Panc1 (cell line): ENCODE measurements around the gene UXS1. TPM values are rescaled to one million over a fixed set of nuclear protein-coding genes. Genes with fewer than 3 reads are reported as not detected.

ENCODE experiments used
- ATAC-seq: fragments of 200-7000 bp; cut with Tn5 transposase; 2 replicates; pipeline ENCODE4 v1.9.1; 2020; ENCODE audit warnings: mild to moderate bottlenecking, moderate library complexity
- BruUV-seq: library from RNA; stranded (reverse); fragments of 400-500 nt; replicated peaks from 2 replicates; lab custom pipeline; 2021; lab: Mats Ljungman, UMichigan
- CTCF ChIA-PET: fragments of 300-600 bp; sonication (Branson Sonifier 250); formaldehyde crosslinking; loops from one replicate; lab custom pipeline; 2022; ENCODE audit warnings: antibody characterized with exemption; lab: Charles Lee
- POLR2A ChIA-PET: fragments of 300-600 bp; sonication (Branson Sonifier 250); formaldehyde crosslinking; loops from one replicate; lab custom pipeline; 2022; ENCODE audit warnings: antibody characterized with exemption; lab: Charles Lee
- DNase-seq: peaks from one replicate; pipeline ENCODE4 v3.0.0-alpha.2; 2010; ENCODE audit warnings: low read depth, low spot score
- H3K27ac ChIP-seq: 2 replicates; pipeline ENCODE4 v1.5.1; 2011; ENCODE audit warnings: mild to moderate bottlenecking, low read length, inconsistent platforms
- H3K27me3 ChIP-seq: fragments of 200-500 bp; sonication (Bioruptor generic); 2 replicates; pipeline ENCODE4 v1.6.0; 2014; ENCODE audit warnings: low read length, inconsistent platforms; ENCODE audit not compliant: control insufficient read depth, insufficient read depth
- H3K36me3 ChIP-seq: fragments of 200-500 bp; sonication (Bioruptor generic); 2 replicates; pipeline ENCODE4 v1.5.1; 2014; ENCODE audit warnings: inconsistent platforms, mild to moderate bottlenecking, low read length, moderate library complexity; ENCODE audit not compliant: control insufficient read depth, insufficient read depth
- H3K4me1 ChIP-seq: 2 replicates; pipeline ENCODE4 v1.5.1; 2011; ENCODE audit warnings: inconsistent platforms, mild to moderate bottlenecking, low read length, moderate library complexity; ENCODE audit not compliant: control insufficient read depth, insufficient read depth
- H3K4me3 ChIP-seq, 2 experiments: 2 replicates each; pipeline ENCODE4 v1.5.1; 2011 to 2012; ENCODE audit warnings: low read depth in 2 of 2, low read length in 2 of 2, mild to moderate bottlenecking in 2 of 2, inconsistent platforms in 1 of 2, moderate library complexity in 1 of 2
- H3K9me3 ChIP-seq: fragments of 200-500 bp; sonication (Bioruptor generic); 2 replicates; pipeline ENCODE4 v1.5.1; 2014; ENCODE audit warnings: low read depth, mild to moderate bottlenecking, inconsistent platforms, low read length, moderate library complexity; ENCODE audit not compliant: control insufficient read depth, insufficient read depth
- CTCF ChIP-seq: fragments of 450-650 bp; IDR thresholded peaks from 2 replicates; pipeline ENCODE4 v1.5.1; 2017; ENCODE audit warnings: mild to moderate bottlenecking
- POLR2AphosphoS5 ChIP-seq: IDR thresholded peaks from 2 replicates; pipeline ENCODE4 v1.6.1; 2012; ENCODE audit warnings: mild to moderate bottlenecking, low read depth, low read length, moderate library complexity
- REST ChIP-seq, 2 experiments: IDR thresholded peaks; 2 replicates each; pipeline ENCODE4 v1.6.1; 2011 to 2012; ENCODE audit warnings: low read depth in 2 of 2, control low read depth in 1 of 2, low read length in 1 of 2, mild to moderate bottlenecking in 1 of 2, moderate library complexity in 1 of 2; ENCODE audit not compliant: insufficient read depth in 1 of 2
- SIN3A ChIP-seq: IDR thresholded peaks from 2 replicates; pipeline ENCODE4 v1.6.1; 2012; ENCODE audit warnings: low read depth, mild to moderate bottlenecking, low read length, moderate library complexity, borderline replicate concordance; ENCODE audit not compliant: insufficient read depth
- TCF7L2 ChIP-seq: IDR thresholded peaks from 2 replicates; pipeline ENCODE4 v1.6.1; 2011; ENCODE audit warnings: mild to moderate bottlenecking, low read depth, low read length, inconsistent platforms
- in situ Hi-C: cut with HindIII; loops from 2 replicates; pipeline ENCODE4 v1.10.0; 2016; ENCODE audit warnings: low sequenced_read_pairs, low pct_unique_long_range_greater_than_20kb
- intact Hi-C: fragments of 100-400 bp; cut with micrococcal nuclease; formaldehyde crosslinking; loops from one replicate; pipeline ENCODE4 v1.10.0; 2022; ENCODE audit not compliant: unreplicated experiment
- total RNA-seq: library from RNA; stranded (reverse); gene quantifications from one replicate; pipeline ENCODE4 v1.2.1, GENCODE V29; 2021; ENCODE audit not compliant: unreplicated experiment

UXS1 gene
- total RNA-seq, 1 experiment from 2014 or later: 72.0 TPM

GRCh38 chr2:106156305-106157296, 37.5 kb downstream of the UXS1 start:
- H3K9me3 ChIP-seq: peaks cover 16% of the 10 kb centered on the region; the same call in 1 of the 2 replicates
- H3K27me3 ChIP-seq: no peaks in the 10 kb centered on the region
- peak; percentile 27 for DNase-seq
- no peak for TF ChIP-seq CTCF
- no peak for TF ChIP-seq SIN3A
- TF ChIP-seq TCF7L2: no peak
- TF ChIP-seq POLR2AphosphoS5: no peak
- TF ChIP-seq REST (IDR thresholded peaks at IDR 0.05; ENCODE audit: insufficient read depth in 1 of 2, low read depth in 2 of 2, low read length in 1 of 2): no peak
- no TSS peak for BruUV-seq
- in situ Hi-C loops (no loop called here), intact Hi-C loops (no loop called here)
- POLR2A ChIA-PET: no interaction called here
- no peaks in the 10 kb centered on the region for H3K36me3 ChIP-seq
- CTCF ChIA-PET: no interaction called here
- no peak overlapping the region for H3K4me3 ChIP-seq
- H3K4me1 ChIP-seq: no peaks in the 10 kb centered on the region
- no peak for ATAC-seq
- H3K27ac ChIP-seq: no peak overlapping the region

- CTCF ChIA-PET: no interaction called here
- in situ Hi-C loops (no loop called here), intact Hi-C loops (no loop called here)
Observed at GRCh38 chr2:106153781-106154180, 40.3 kb downstream of the UXS1 start.

More at GRCh38 chr2:106153781-106154180, 40.3 kb downstream of the UXS1 start:
- H3K4me1 ChIP-seq: no peaks in the 10 kb centered on the region
- ATAC-seq: no peak
- no peak for DNase-seq
- POLR2A ChIA-PET: no interaction called here
- TF ChIP-seq POLR2AphosphoS5: no peak
- TF ChIP-seq REST (IDR thresholded peaks at IDR 0.05; ENCODE audit: insufficient read depth in 1 of 2, low read depth in 2 of 2, low read length in 1 of 2): no peak
- no peak for TF ChIP-seq SIN3A
- no peak for TF ChIP-seq TCF7L2
- no TSS peak for BruUV-seq
- H3K36me3 ChIP-seq: no peaks in the 10 kb centered on the region
- no peak overlapping the region for H3K4me3 ChIP-seq
- H3K27me3 ChIP-seq: no peaks in the 10 kb centered on the region
- no peak overlapping the region for H3K27ac ChIP-seq
- peaks cover 16% of the 10 kb centered on the region; the same call in 1 of the 2 replicates for H3K9me3 ChIP-seq
